Upper lobe of left lung (tissue), 4 donors: Measurements from ENCODE around the gene LBR.

Experiments used
- CTCF ChIP-seq, 6 experiments: fragments of 450-650 bp in 4 of 6; fragments of 200-600 bp in 2 of 6; sonication (generic) in 2 of 6; IDR thresholded peaks; one replicate each; pipeline ENCODE4 v1.5.1; 2016 to 2019; ENCODE audit warnings: antibody characterized with exemption in 6 of 6
- EP300 ChIP-seq, 4 donors: sonication (generic); formaldehyde crosslinking; IDR thresholded peaks; one replicate each; pipeline ENCODE4 v1.5.1; 2017; ENCODE audit warnings: antibody characterized with exemption in 4 of 4, control low read depth in 2 of 4
- POLR2A ChIP-seq, 4 donors: fragments of 450-650 bp; IDR thresholded peaks; one replicate each; pipeline ENCODE4 v1.5.1; 2016 to 2017; ENCODE audit warnings: antibody characterized with exemption in 4 of 4, mild to moderate bottlenecking in 2 of 4
- POLR2AphosphoS5 ChIP-seq, 2 donors: sonication (generic); formaldehyde crosslinking; IDR thresholded peaks; one replicate each; pipeline ENCODE4 v1.5.1; 2017; ENCODE audit warnings: antibody characterized with exemption in 2 of 2

- TF ChIP-seq CTCF (IDR thresholded peaks at IDR 0.05) (no peak), EP300 (IDR thresholded peaks at IDR 0.05) (no peak), POLR2AphosphoS5 (IDR thresholded peaks at IDR 0.05) (no peak), POLR2A (IDR thresholded peaks at IDR 0.05) (no peak)
Measured at GRCh38 chr1:225464851-225465792, 37.3 kb upstream of the LBR start.
